GM19238 (cell line): ENCODE data around the gene KCNG2.

ENCODE experiments used
- DNase-seq: peaks from one replicate; pipeline ENCODE4 v3.0.0; 2011; ENCODE audit warnings: low spot score; ENCODE audit not compliant: insufficient read length

KCNG2 gene

DNA sequence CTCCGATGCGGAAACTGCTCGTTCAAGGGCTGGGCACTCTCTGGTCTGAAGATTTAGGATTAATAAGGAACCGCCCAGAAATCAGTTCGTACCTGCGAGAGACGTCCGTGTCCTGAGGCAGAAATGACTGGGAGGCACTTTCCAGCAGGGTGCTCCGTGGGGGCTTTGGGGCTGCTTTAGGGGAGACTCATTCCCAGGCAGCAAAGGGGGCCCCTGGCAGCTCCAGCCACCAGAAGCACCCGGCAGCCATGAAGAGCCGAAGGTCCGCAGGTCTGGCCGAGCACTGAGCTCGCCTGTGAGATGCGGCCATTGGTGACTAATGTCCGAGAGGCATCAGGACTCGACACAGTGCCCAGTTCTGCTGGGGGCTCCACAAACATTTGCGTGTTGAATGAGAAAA, 20.9 kb downstream of the KCNG2 start:
- no peak for DNase-seq

DNA sequence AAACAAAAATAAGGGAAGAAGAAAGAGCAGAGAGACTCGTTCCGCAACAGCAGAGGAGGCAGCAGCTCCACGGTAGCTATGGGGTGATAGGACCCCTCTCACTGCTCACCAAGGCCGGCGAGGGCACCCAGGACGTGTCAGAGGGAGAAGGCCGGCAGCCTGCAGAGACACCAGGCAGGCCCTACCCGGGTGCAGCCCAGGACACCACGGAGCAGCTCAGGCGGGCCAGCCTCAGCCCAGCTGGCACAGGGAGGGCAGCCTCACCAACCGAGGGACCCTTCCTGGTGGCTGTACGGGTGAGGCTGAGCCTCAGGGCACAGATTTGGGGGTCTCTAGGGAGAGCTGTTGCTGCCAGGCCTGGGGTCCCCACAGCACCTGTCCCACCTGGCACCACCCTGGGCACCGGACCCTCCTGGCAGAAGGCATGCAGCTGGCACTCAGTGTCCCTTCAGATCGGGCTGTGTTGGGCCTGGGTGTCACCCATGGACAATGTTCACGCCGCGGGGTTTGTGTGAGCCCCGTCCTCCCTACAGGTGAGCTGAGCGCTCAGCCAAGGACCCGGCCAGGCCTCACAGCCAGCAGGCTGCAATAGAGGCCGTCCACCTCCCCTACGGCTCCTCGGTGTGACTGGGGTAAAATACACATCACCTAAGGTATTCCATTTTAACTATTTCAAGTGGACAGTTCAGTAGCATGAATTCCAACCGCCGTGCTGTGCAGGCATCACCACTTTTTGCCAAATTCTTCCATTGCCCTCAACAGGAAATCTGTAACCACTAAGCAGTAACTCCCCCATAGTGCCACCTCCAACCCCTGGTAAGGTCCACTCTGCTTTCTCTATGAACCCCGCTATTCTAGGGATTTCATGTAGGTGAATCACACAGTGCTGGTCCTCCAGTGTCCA, 21.6 kb downstream of the KCNG2 start:
- no peak for DNase-seq

DNA sequence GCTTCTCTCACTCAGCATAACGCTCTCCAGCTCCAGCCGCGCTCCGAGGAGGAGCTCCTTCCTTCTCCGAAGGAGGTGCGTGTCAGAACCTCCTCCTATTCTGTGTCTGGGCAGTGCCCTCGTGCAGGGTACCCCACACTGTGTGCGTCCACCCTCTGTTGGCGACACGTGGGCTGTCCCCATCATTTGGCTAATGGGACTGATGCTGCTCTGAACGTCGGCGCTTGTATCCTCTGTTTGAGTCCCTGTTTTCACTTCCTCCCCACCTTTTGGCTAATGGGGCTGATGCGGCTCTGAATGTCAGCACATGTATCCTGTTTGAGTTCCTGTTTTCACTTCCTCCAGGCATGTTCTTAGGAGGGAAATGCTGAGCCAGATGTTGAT, 22.2 kb downstream of the KCNG2 start:
- peak; percentile 75 for DNase-seq

DNA sequence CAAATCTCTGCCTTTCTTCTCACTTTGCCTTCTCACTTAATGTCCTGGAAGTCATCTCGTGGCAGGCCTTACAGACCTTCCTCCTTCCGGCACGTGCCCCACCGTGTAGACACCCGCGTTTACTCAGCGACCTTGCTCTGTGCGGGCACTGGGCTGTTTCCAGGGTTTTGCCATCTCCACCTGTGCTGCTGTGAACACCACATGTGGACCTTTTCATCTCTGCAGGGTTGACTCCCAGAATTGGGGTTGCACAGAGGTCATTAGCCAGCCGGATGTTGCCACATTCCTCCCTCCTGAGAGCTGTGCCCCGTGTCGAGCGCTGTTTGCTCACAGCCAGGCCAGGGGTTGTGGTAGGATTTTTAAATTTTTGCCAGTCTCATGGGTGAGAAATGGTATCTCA, 25.4 kb downstream of the KCNG2 start:
- DNase-seq, result no peak

DNA sequence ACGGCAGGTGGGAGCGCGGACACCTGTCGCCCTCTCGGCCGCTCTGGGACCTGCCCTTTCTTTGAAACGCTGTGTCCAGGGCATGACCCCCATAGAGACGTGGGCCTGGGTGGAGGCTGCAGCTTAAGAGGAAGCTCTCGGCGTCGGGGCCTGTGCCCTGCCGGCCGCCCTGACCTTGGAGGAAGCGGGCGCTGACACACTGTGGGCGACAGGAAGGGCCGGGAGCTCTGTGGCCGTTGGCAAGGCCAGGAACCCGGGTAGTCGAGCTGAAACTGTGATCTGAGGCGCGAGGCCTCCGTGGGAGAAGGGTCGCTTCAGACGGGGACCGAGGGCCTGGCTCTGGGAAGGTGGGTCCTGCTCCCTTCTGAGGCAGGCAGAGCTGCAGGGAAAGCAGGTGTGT, 28.2 kb downstream of the KCNG2 start:
- no peak for DNase-seq

DNA sequence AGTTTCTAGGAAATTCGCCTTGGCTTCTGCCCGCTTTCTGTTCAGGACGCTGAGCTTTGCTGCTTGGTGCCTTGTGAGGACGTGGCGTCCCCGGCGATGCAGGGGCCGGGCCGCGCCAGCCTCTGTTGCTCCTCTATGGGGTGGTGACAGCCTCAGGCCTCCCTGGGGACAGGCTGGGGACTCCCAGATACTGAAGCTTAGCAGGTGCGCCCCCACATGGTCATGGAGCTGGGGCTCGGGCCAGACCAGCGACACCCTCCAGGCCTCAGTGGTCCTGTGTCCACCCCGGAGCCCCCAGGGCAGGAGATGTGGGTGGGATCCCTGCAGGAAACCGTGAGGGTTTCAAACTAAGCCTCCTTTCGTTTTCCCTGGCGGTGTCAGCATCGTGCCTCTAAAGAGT, 29.2 kb downstream of the KCNG2 start:
- no peak for DNase-seq

DNA sequence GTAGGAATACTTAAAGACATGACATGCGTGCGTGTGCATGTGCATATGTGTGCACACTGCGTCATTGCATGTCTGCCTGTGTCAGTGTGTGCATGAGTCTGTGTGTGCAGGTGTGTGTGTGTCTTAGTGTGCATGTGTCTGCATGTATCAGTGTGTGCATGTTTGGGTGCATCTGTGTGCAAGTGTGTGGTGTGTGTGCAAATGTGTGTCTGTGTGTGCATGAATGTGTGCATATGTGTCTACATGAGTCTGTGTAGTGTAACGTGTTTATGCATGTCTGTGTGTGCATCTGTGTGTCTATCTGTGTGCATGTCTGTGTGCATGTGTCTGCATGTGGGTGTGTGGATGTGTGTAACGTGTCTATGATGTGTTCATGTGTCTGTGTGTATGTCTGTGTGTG, 30.5 kb downstream of the KCNG2 start:
- no peak for DNase-seq

DNA sequence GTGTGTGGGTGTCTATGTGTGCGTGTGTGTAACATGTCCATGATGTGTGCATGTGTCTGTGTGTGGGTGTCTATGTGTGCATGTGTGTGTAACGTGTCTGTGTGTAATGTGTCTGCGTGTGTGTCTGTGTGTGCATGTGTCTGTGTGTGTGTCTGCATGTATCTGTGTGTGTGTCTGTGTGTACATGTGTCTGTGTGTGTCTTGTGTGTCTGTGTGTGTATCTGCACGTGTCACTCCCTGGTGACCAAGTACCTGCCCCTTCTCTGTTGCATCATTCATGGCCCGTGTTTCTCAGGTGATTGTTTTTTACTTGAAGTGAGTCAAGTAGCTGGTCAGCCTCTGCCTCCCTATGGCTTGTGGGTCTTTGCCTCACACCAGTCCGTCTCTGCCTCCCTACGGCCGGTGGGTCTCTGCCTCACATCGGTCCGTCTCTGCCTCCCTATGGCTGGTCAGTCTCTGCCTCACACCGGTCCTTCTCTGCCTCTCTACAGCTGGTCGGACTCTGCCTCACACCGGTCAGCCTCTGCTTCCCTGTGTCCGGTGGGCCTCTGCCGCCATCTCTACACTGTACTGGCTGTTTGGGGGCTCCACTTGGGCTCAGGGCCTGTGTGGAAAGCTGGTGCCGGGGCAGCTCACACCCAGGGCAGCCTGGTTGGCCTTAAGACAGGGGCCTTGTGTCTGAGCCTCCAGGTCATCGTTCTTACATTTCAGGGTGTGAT, 31.6 kb downstream of the KCNG2 start:
- no peak for DNase-seq

DNA sequence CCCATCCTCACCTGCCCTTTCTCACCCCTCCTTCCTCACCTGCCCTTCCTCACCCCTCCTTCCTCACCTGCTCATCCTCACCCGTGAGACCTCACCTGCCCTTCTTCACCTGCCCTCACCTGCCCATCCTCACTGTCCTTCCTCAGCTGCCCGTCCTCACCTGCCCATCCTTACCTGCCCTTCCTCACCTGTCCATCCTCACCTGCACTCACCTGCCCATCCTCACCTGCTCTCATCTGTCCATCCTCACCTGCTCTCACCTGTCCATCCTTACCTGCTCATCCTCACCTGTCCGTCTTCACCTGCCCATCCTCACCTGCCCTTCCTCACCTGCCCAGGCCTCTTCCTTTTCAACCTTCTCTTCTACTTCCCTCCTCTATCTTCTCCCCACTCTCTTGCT, 34.4 kb downstream of the KCNG2 start:
- no peak for DNase-seq

DNA sequence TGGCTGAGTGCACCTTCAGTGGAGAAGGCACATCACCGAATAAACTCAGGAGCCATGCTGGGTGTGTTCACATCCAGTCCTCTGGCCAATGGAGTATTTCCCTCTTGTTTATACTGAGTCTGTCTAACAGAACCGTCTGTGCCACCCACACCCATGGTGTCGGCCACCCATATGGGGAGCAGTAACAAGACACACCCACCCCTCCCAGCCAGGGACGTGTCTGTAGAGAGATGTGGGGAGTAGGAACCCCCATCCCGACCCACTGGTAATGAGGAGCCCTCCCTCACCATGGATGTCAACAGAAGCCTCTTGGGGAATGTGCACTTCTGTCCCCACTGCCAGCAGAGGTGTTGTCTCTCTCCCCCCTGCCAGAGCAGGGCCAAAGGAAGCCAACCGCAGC, 37.1 kb downstream of the KCNG2 start:
- DNase-seq, result no peak

DNA sequence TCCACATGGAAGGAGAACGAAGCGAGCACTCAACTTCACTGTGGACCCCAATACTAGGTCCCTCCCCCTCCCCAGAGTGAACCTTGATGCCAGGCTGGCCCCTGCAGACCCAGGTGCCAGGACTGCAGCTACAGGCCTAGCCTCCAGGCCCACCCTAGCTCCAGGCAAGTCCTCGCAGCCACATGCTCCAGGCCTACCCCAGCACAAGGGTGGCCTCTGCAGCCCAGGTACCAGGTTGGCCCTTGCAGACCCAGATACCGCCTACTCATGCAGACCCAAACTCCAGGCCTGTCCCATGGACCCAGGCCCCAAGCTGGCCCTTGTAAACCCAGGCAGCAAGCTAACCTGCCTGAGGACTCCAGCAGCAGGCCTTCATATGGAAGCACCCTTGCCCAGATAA, 44.2 kb downstream of the KCNG2 start:
- DNase-seq, result no peak

DNA sequence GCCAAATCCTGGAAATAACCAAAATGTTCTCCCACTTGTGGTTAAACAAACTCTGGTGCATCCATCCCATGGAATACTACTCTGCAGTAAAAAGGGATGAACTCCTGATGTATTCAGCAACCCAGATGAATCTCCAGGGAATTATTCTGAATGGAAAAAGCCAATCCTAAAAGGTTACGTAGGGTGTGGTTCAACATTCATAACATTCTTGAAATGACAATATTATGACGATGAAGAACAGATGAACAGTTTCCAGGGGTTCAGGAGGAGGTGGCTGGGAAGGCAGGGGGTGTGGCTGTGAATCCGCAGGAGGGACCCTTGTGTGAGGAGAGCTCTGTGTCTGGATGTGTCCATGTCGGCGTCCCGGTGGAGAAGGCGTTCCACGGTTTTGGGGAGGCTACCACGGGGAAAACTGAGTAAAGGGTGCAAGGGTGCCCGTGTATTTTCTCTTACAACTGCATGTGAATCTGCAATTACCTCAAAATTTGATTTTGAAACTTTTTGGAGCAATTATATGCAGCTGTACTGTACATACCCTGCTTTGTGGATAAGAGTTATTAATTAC, 47.3 kb downstream of the KCNG2 start:
- DNase-seq, result no peak

DNA sequence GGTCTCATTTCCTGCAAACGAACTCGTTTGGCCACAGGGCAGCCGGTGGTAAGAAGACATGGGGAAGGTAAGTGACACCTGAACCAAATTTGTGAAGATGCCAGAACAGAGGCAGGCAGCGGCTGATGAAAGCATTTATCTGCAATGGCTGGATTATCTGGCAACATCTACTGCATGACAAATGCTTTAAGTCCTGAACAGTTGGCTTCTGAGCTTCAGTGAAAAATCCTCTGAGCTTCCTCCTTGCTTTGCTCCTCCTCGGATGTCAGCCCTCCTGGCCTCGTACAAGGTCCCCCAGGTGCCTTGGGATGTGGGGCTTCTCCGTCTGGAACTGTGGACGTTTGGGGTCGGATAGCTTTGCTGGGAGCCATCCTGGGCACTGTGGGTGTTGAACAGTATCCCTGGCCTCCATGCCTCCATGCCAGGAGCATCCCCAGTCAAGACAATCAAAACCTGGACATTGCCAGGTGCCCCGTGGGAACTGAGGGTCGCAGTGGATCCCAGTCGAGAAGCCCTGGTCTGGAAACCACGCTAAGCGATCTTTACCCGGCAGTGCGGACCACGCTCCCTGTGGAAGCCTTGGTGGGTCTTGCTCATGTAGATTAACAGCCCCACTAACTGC, 49.3 kb downstream of the KCNG2 start:
- DNase-seq, result no peak

DNA sequence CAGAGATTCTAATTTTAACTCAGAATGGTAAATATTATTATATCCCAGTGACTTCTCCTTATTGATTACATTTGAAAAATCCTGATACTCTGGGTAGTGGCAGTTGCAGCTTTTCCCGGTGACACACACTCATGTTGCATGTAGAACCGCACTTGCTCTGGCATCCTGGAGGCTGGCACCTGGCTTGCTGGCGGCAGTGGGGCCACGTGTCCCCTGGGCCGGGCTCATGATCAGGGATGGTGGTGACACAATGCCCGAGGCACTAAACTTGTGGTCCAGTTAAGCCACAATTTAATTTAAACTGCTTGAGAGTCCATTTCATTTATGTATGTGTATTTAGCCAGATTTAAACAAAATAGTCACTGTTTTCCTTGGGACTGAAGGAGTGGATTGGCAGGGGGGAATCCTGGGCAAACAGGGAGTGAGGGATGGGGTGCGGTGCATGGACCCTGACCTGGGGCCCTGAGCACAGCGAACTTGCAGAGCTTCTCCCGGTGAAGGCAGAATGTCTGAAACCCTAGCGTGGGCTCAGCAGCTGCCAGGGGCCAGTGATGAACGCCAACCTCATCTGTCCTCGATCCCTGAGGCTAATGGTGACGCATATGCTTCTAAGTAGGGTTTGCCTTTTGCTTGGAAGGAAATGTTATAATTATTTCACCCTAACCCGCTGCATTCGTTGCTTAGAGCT, 50.0 kb downstream of the KCNG2 start:
- DNase-seq, result no peak

DNA sequence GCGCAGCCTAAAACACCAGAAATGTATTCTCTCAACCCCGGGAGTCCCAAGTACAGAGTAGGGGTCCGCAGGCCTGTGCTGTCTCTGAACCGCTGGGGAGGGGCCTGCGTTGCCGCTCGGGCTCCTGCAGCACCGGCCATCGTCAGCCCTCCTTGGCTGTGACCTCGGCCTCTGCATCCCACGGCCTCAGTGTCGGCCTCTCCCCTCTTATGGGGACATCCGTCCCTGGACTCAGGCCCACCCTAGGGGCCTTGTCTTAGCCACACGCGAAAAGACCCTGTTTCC, 50.5 kb downstream of the KCNG2 start:
- DNase-seq, result no peak

DNA sequence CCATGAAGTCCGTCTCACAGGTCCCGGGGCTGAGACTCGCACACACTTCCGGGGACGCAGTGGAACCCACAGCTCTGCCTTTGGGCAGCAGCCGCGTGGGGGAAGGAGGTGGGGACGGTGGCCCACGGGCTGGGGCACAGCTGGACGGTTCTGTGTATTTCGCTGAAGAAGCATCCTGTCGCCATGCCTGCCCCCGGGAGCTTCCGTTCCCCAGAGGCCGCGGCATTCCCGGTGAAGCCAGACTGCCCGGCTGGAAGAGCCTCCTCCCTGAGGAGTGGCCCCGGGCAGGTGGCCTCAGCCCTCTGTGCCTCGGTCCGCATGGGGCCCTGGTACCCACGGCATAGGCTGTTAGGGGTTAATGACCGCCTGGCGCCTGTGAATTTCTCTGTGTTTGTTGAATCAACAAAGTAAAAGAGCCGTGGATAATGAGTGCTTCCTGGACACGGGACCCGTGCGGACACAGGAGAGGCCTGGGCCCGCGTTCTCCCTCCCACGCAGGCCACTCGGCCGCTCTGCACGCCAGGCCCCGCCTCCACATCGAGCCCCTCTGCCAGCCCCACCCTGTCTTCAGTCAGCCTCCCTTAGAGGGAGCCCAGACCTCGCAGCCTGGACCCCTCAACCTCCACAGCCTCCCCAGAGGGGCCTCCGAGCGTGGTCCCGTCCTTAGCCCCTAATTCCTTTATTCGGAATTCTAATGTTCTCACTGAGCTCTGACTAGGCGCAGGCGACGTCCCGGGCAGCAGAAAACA, 51.0 kb downstream of the KCNG2 start:
- DNase-seq, result no peak

DNA sequence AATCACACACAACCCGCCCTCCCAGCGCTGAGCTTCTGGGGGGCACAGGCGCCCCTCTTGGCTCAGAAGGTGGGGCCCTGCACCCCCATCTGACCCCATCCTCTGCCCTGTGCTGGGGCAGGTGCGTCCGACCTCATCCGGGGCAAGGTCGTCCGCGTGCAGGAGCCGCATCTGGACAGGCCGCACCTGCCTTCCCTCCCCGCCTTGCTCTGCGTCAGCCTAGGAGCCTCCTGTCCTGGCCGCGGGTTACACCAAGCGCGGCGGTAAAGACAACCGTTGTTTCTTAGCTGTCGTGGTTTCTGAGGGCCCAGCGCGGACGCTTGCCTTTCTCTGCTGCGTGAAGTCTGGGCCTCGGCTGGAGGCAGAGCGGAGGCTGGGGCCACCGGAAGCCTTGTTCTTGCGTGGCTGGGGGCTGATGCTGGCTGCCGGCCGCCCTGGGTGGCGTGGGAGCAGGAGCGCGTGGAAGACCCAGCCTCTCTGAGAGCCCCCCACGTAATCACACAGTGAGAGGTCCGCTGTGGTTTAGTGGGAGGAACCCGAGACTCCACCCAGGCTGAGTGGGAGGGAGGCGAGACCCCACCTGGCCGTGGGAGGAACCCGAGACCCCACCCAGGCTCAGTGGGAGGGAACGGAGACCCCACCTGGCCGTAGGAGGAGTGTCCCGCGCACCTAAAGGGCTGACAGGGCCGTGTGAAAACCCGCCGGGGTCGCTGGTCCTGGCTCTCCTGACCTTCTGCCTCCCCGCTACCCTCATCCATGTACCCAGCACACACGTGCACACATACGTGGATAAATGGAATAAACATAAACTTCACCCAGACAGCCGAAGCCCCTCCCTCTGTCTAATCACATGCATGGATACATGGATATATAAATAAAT, 51.8 kb downstream of the KCNG2 start:
- DNase-seq, result no peak

DNA sequence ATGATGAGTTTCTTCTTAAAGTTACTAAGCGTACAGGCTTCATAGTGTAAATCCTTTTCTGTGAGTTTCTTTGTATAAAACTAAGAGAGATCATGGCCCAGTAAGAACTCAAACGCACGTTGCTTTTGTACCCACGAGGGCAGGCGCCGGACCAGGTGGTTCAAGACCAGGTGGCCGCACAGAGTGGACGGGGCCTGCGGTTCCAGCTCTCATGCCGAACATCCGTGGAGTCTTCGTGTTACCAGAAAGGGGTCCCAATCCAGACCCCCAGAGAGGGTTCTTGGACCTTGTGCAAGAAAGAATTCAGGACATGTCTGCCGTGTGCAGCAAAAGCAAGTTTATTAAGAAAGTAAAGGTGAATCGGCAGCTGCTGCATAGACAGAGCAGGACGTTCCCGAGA, 53.0 kb downstream of the KCNG2 start:
- no peak for DNase-seq

DNA sequence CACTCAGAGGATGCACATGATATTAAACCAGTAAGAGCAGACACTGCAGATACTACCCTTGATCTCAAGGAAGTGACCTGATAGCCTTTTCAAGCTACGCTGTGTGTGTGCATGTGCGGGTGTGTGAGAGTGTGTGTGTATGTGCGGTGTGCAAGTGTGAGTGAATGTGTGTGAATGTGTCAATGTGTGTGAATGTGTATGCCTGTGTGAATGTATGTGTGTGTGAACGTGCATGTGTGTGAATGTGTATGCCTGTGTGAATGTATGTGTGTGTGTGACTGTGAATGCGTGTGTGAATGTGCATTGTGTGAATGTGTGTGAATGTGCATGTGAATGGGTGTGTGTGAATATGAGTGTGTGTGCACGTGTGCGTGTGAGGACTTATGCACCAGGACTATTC, 53.8 kb downstream of the KCNG2 start:
- no peak for DNase-seq

DNA sequence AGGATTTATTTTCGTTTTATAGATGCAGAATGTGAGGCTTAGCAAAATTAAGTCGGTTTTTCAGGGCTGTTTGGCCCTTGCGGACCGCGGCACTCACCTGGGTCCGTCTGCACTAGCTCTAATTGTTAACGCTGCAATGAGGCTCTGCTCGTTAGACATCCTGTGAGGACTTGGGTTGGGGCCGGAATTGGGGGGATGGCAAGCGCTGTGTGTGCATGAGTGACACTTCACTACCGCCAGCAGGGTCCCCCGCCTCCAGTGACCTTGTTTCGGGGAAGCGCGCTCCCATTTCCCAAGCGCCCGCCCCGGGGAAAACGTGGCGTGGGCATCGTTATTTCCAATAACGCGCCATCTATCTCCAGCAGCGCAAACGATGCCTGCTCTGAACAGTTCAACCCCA, 54.2 kb downstream of the KCNG2 start:
- DNase-seq, result no peak
